ENCODE measurements around the gene PTK6.

Gene PTK6

GRCh38 chr20:63578224-63579016 lies 41.2 kb upstream of the PTK6 start:
- DNase-seq (ENCODE audit: extremely low spot score), result no peak
- POLR2A ChIA-PET, result no interaction called here
- TF ChIP-seq ELF4 (IDR thresholded peaks at IDR 0.05) (no peak), NFRKB (IDR thresholded peaks at IDR 0.05) (no peak), FOXK2 (IDR thresholded peaks at IDR 0.05) (no peak), SUZ12 (IDR thresholded peaks at IDR 0.05) (no peak), ZNF384 (IDR thresholded peaks at IDR 0.05) (no peak), ARNT (IDR thresholded peaks at IDR 0.05) (no peak)
- CTCF ChIA-PET, result no interaction called here

GRCh38 chr20:63577317-63577894 lies 40.2 kb upstream of the PTK6 start:
- DNase-seq (ENCODE audit: extremely low spot score), result no peak
- POLR2A ChIA-PET, result no interaction called here
- CTCF ChIA-PET, result no interaction called here
- TF ChIP-seq LEF1 (IDR thresholded peaks at IDR 0.05; ENCODE audit: borderline replicate concordance) (no peak), SUZ12 (IDR thresholded peaks at IDR 0.05) (no peak), SP1 (IDR thresholded peaks at IDR 0.05) (no peak), BHLHE40 (IDR thresholded peaks at IDR 0.05; ENCODE audit: borderline replicate concordance) (no peak), HDGF (IDR thresholded peaks at IDR 0.05; ENCODE audit: borderline replicate concordance) (no peak), NFRKB (IDR thresholded peaks at IDR 0.05) (no peak), CTBP1 (IDR thresholded peaks at IDR 0.05; ENCODE audit: borderline replicate concordance) (no peak), L3MBTL2 (conservative IDR thresholded peaks at IDR 0.05) (no peak), FOXK2 (IDR thresholded peaks at IDR 0.05) (no peak), TARDBP (IDR thresholded peaks at IDR 0.05) (no peak), FOXM1 (IDR thresholded peaks at IDR 0.05; ENCODE audit: borderline replicate concordance) (no peak), ZNF384 (IDR thresholded peaks at IDR 0.05) (no peak)

GRCh38 chr20:63576311-63576710 lies 39.1 kb upstream of the PTK6 start:
- no peak for DNase-seq (ENCODE audit: extremely low spot score)
- CTCF ChIA-PET, result interaction anchor here (0.6 kb wide), 1 partner anchor 12 kb away, joined by 3 read pairs; no protein-coding TSS in a partner anchor
- POLR2A ChIA-PET, result no interaction called here
- TF ChIP-seq FOXM1 (IDR thresholded peaks at IDR 0.05; ENCODE audit: borderline replicate concordance) (no peak), TARDBP (IDR thresholded peaks at IDR 0.05) (no peak), PKNOX1 (IDR thresholded peaks at IDR 0.05) (no peak), ARNT (IDR thresholded peaks at IDR 0.05) (no peak)

- ChIA-PET CTCF (interaction anchor here (0.6 kb wide), 1 partner anchor 702 kb away, joined by 4 read pairs; no protein-coding TSS in a partner anchor), POLR2A (interaction anchor here (0.6 to 2.0 kb wide), 11 partner anchors 13 to 83 kb away, joined by 3 to 10 read pairs (median 5); partner anchors contain the start of genes GMEB2 and RTEL1)
- DNase-seq (ENCODE audit: extremely low spot score), result no peak
- no peak for TF ChIP-seq TARDBP (IDR thresholded peaks at IDR 0.05)
- peak; percentile 92 for TF ChIP-seq ZNF384 (IDR thresholded peaks at IDR 0.05)
Measured at GRCh38 chr20:63574829-63575743, 37.9 kb upstream of the PTK6 start.

- peak; percentile 78 for DNase-seq (ENCODE audit: extremely low spot score)
- TF ChIP-seq ELF4 (IDR thresholded peaks at IDR 0.05) (no peak), CTBP1 (IDR thresholded peaks at IDR 0.05; ENCODE audit: borderline replicate concordance) (no peak), FOXA1 (IDR thresholded peaks at IDR 0.05) (no peak), SUZ12 (IDR thresholded peaks at IDR 0.05) (no peak), ARNT (IDR thresholded peaks at IDR 0.05) (no peak), BHLHE40 (IDR thresholded peaks at IDR 0.05; ENCODE audit: borderline replicate concordance) (no peak), ZNF384 (IDR thresholded peaks at IDR 0.05) (no peak), SP1 (IDR thresholded peaks at IDR 0.05) (no peak), TARDBP (IDR thresholded peaks at IDR 0.05) (no peak), LEF1 (IDR thresholded peaks at IDR 0.05; ENCODE audit: borderline replicate concordance) (no peak), HDGF (IDR thresholded peaks at IDR 0.05; ENCODE audit: borderline replicate concordance) (no peak), PKNOX1 (IDR thresholded peaks at IDR 0.05) (no peak), FOXM1 (IDR thresholded peaks at IDR 0.05; ENCODE audit: borderline replicate concordance) (no peak), FOXK2 (IDR thresholded peaks at IDR 0.05) (no peak)
- ChIA-PET CTCF (interaction anchor here (0.6 kb wide), 1 partner anchor 702 kb away, joined by 4 read pairs; no protein-coding TSS in a partner anchor), POLR2A (interaction anchor here (0.6 to 2.0 kb wide), 14 partner anchors 9 to 134 kb away, joined by 3 to 10 read pairs (median 4); partner anchors contain the start of genes ARFRP1, GMEB2, RTEL1 and ZGPAT)
Measured at GRCh38 chr20:63574156-63574828, 37.1 kb upstream of the PTK6 start, which contains the start of gene HELZ2. HELZ2 (minus strand) TSS chr20:63574239; CDS start chr20:63572385, 1,854 bp downstream.

GRCh38 chr20:63573647-63574131 lies 36.5 kb upstream of the PTK6 start:
- POLR2A ChIA-PET, result interaction anchor here (0.9 to 2.0 kb wide), 9 partner anchors 9 to 135 kb away, joined by 3 to 10 read pairs (median 5); partner anchors contain the start of genes ARFRP1, RTEL1 and ZGPAT
- CTCF ChIA-PET, result no interaction called here
- TF ChIP-seq PKNOX1 (IDR thresholded peaks at IDR 0.05) (no peak), TARDBP (IDR thresholded peaks at IDR 0.05) (no peak), BHLHE40 (IDR thresholded peaks at IDR 0.05; ENCODE audit: borderline replicate concordance) (no peak), NFRKB (IDR thresholded peaks at IDR 0.05) (no peak)
- DNase-seq (ENCODE audit: extremely low spot score), result no peak
